ENCODE measurements around the gene TBCB. TPM values are rescaled to one million over a fixed set of nuclear protein-coding genes. Genes with fewer than 3 reads are reported as not detected.

TBCB gene
- total and polyA plus RNA-seq, 3 donors from 2014 or later: 177 to 226 (median 195) TPM

DNA sequence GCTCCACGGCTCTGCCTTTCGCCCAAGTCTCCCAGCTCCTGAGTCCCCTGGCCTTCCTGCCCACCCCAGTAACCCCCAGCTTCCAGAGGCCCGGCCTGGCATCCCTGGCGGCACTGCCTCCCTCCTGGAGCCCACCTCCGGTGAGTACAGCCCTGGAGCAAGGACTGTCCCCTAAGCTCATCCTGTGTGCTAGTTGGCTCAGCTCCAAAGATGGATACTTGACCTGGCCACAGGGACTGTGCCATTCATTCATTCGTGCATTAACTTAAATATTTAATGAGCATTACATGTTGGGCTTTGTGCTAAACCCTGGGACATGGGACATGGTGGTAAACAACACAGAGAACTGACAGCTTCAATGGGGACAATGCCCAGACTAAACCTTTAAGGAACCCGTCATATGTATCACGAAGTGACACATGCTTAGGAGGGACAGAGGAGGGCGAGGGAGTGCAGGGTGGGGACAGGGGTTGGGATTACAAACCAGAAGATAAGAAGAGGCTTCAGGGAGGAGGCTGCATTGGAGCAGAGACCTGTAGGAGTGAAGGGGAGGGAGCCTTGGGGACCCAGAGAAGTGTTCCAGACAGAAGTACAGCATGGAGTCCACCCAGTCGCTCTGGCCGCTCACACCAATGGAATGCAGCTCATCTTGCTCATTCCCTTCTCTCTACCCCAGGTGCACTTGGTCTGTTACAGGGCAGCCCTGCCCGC lies 11.3 kb upstream of the TBCB start:
- Histone ChIP-seq H3K4me1 (no peaks in the 10 kb centered on the region), H3K27ac (no peak overlapping the region), H3K4me3 (no peak overlapping the region), H3K27me3 (no peaks in the 10 kb centered on the region), H3K9me3 (no peaks in the 10 kb centered on the region), H3K36me3 (ENCODE audit: low read depth, missing control alignments) (no peaks in the 10 kb centered on the region)
- WGBS, 2 donors: 89 to 94% methylated on average over 11 to 12 of the region's 12 CpGs
- no peak for DNase-seq
- TF ChIP-seq POLR2A (IDR thresholded peaks at IDR 0.05): no peak
- TF ChIP-seq, protein P1, sequence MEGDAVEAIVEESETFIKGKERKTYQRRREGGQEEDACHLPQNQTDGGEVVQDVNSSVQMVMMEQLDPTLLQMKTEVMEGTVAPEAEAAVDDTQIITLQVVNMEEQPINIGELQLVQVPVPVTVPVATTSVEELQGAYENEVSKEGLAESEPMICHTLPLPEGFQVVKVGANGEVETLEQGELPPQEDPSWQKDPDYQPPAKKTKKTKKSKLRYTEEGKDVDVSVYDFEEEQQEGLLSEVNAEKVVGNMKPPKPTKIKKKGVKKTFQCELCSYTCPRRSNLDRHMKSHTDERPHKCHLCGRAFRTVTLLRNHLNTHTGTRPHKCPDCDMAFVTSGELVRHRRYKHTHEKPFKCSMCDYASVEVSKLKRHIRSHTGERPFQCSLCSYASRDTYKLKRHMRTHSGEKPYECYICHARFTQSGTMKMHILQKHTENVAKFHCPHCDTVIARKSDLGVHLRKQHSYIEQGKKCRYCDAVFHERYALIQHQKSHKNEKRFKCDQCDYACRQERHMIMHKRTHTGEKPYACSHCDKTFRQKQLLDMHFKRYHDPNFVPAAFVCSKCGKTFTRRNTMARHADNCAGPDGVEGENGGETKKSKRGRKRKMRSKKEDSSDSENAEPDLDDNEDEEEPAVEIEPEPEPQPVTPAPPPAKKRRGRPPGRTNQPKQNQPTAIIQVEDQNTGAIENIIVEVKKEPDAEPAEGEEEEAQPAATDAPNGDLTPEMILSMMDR (IDR thresholded peaks at IDR 0.05): no peak
- intact Hi-C loops (cut with DNase I; ENCODE audit: low total_unique reads): no loop called here

DNA sequence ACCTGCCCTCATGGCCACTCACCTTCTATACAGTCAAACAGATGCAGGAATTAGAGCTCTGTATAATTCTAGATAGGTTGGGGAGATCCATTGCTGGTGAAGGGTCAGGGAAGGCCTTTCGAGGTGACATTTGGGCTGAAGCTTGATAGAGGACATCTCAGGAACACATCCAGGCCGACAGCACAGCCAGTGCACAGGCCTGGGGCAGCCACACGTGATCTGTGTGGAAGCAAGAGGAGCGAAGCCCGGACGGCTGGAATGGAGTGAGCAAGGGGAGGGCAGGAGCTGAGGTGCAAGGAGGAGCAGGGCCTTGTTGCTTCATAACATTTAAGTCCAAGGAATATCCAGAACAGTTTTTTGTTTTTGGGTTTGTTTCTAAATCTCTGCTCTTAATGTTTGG lies 8.8 kb upstream of the TBCB start:
- Histone ChIP-seq H3K36me3 (ENCODE audit: low read depth, missing control alignments) (no peaks in the 10 kb centered on the region), H3K27ac (no peak overlapping the region), H3K4me3 (no peak overlapping the region), H3K4me1 (no peaks in the 10 kb centered on the region), H3K27me3 (no peaks in the 10 kb centered on the region), H3K9me3 (no peaks in the 10 kb centered on the region)
- TF ChIP-seq, protein P1 (IDR thresholded peaks at IDR 0.05): no peak
- no peak for TF ChIP-seq POLR2A (IDR thresholded peaks at IDR 0.05)
- no peak for DNase-seq
- intact Hi-C loops (cut with DNase I; ENCODE audit: low total_unique reads): no loop called here
- 81 to 95% methylated on average over 6 of the region's 6 CpGs for WGBS, 2 donors

DNA sequence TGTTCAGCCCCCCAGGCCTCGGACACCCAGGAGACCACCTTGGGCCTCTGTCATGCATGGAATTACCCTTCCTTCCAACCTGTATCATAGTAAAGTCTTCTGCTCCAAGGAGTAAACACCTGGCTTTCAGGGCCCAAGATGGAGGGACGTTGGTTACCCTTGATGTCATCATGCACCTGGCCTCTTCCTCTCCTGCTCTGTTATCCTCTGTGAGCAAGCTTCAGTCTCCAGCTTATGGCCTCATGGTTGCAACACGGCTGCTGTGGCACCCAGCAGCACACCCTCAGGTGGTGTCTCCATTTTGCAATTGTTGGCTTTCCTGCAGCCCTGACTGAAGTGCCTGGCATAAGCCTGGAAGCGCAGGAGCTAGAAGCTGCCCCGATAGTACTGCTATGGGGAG lies 8.3 kb upstream of the TBCB start:
- TF ChIP-seq, protein P1 (IDR thresholded peaks at IDR 0.05): no peak
- TF ChIP-seq POLR2A (IDR thresholded peaks at IDR 0.05): no peak
- WGBS, 2 donors: 89 to 100% methylated on average over 3 to 5 of the region's 5 CpGs
- no peak for DNase-seq
- H3K4me3 ChIP-seq: no peak overlapping the region
- no peaks in the 10 kb centered on the region for H3K4me1 ChIP-seq
- intact Hi-C loops (cut with DNase I; ENCODE audit: low total_unique reads): no loop called here
- H3K36me3 ChIP-seq (ENCODE audit: low read depth, missing control alignments): no peaks in the 10 kb centered on the region
- no peaks in the 10 kb centered on the region for H3K27me3 ChIP-seq
- no peak overlapping the region for H3K27ac ChIP-seq
- no peaks in the 10 kb centered on the region for H3K9me3 ChIP-seq

DNA sequence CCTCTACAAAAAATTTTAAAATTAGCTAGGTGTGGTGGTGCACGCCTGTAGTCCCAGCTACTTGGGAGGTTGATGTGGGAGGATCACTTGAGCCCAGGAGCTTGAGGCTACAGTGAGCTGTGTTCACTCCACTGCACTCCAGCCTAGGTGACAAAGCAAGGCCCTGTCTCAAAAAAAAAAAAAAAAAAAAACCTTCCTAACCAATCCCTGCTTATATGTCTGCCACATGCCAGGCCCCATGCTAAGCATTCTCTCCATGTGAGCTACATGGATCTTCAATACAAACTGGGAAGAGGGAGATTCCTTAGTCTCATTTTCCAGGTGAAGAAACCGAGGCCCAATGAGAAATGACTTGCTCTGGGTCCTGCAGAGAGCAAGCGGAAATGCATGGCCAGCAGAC lies 6.6 kb upstream of the TBCB start:
- no peak overlapping the region for H3K27ac ChIP-seq
- H3K4me3 ChIP-seq: no peak overlapping the region
- 93 to 100% methylated on average over 3 of the region's 3 CpGs for WGBS, 2 donors
- no peak for DNase-seq
- intact Hi-C loops (cut with DNase I; ENCODE audit: low total_unique reads): no loop called here
- peaks cover 4% of the 10 kb centered on the region for H3K4me1 ChIP-seq
- H3K9me3 ChIP-seq: no peaks in the 10 kb centered on the region
- TF ChIP-seq, protein P1 (IDR thresholded peaks at IDR 0.05): no peak
- TF ChIP-seq POLR2A (IDR thresholded peaks at IDR 0.05): no peak
- H3K27me3 ChIP-seq: no peaks in the 10 kb centered on the region
- H3K36me3 ChIP-seq (ENCODE audit: low read depth, missing control alignments): no peaks in the 10 kb centered on the region

All from testis (tissue), 3 donors.